Central memory CD8-positive, alpha-beta T cell (primary cell): ENCODE measurements around the gene COL1A2.
A peak's percentile ranks its signal among the peaks of the same experiment; 100 is the strongest.

Experiments used
- ATAC-seq: fragments of 150-1000 bp; cut with Tn5 transposase; replicated peaks from 2 replicates; pipeline ENCODE4 v1.10.0; 2022; ENCODE audit warnings: mild to moderate bottlenecking, moderate FRiP score, moderate number of reproducible peaks; ENCODE audit not compliant: poor library complexity, severe bottlenecking; ENCODE audit errors: extremely low read depth
- DNase-seq, 2 donors: peaks; one replicate each; pipeline ENCODE4 v3.0.0; 2021; ENCODE audit warnings: low spot score in 2 of 2
- H3K27ac Mint-ChIP-seq: one replicate; pipeline ENCODE4 v1.8.0; 2022; ENCODE audit warnings: low read depth, mild to moderate bottlenecking, moderate library complexity, mixed read lengths
- H3K27me3 Mint-ChIP-seq: one replicate; pipeline ENCODE4 v1.8.0; 2022; ENCODE audit warnings: mixed read lengths
- H3K36me3 Mint-ChIP-seq: one replicate; pipeline ENCODE4 v1.8.0; 2022; ENCODE audit warnings: mild to moderate bottlenecking, moderate library complexity, mixed read lengths; ENCODE audit not compliant: insufficient read depth
- H3K4me1 Mint-ChIP-seq: one replicate; pipeline ENCODE4 v1.8.0; 2022; ENCODE audit warnings: mixed read lengths
- H3K4me3 Mint-ChIP-seq: one replicate; pipeline ENCODE4 v1.8.0; 2022; ENCODE audit warnings: mild to moderate bottlenecking, moderate library complexity, mixed read lengths
- H3K9me3 Mint-ChIP-seq: one replicate; pipeline ENCODE4 v1.8.0; 2022; ENCODE audit warnings: mixed read lengths

The COL1A2 gene

DNA sequence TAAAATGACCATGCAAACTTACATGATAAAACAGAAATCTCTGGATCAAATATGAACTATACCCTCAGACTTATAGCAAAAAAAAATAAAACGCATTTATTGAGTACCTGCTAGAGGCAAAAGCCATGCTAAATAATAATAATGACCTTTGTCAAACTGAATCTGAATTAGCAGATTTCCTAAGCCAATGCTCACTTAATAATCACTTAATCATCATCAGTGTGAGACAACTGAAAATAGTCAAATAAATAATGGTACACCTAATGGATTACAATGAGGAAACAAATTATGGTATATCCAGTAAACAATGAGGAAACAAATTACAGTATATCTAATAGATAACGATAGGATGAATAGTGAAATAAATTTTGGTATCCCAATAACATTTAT lies 37.6 kb downstream of the COL1A2 start:
- H3K27ac Mint-ChIP-seq = no peak overlapping the region
- no peaks in the 10 kb centered on the region for H3K36me3 Mint-ChIP-seq
- ATAC-seq (no peak), DNase-seq (no peak)
- H3K27me3 Mint-ChIP-seq = peaks cover 22% of the 10 kb centered on the region
- peaks cover 7% of the 10 kb centered on the region for H3K4me1 Mint-ChIP-seq
- H3K9me3 Mint-ChIP-seq = no peaks in the 10 kb centered on the region
- no peak overlapping the region for H3K4me3 Mint-ChIP-seq

DNA sequence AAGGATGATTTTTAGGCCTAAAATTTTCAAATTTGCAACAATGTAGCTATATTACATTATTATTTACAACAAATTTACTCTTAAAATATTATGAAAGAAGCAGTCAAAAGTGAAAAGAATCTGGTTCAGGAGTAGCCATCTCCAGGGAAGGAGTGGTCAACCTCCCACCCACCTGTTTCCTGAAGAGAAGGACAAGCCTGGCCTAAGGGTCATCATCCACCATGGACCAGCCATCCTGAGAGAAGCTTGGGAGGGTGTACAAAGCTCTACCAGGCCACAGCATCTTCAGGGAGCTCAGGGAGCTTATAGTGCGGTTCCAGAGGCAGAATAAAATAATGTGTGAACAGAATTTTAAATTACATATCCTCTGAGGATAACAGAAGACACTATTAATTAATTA lies 38.1 kb downstream of the COL1A2 start:
- peaks cover 7% of the 10 kb centered on the region for H3K4me1 Mint-ChIP-seq

DNA sequence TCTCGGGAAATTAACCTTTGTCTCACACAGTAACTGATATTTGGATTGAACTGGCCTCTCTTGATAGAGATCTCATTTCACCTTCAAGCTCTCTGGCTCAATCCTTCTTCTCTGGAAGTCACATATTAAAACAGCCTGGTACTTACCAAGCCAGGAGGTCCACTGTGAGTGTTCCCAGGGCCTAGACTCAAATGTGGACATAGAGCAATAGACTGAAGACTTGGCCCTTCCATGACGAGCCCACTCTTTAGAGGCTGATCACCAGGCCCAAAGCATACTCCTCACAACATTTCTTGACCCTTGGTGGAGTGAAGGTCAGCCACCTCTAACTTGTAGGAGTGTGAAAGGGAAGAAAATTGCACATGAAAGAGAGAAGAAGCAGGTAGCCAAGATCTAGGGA lies 38.5 kb downstream of the COL1A2 start:
- Mint-ChIP-seq H3K36me3 (no peaks in the 10 kb centered on the region), H3K4me1 (peaks cover 7% of the 10 kb centered on the region), H3K27ac (no peak overlapping the region), H3K27me3 (peaks cover 30% of the 10 kb centered on the region), H3K4me3 (no peak overlapping the region), H3K9me3 (no peaks in the 10 kb centered on the region)
- no peak for ATAC-seq
- DNase-seq = no peak

More for the DNA sequence above, 38.1 kb downstream of the COL1A2 start:
- H3K27me3 Mint-ChIP-seq = peaks cover 26% of the 10 kb centered on the region
- ATAC-seq (no peak), DNase-seq (no peak)
- no peaks in the 10 kb centered on the region for H3K36me3 Mint-ChIP-seq
- no peaks in the 10 kb centered on the region for H3K9me3 Mint-ChIP-seq
- no peak overlapping the region for H3K4me3 Mint-ChIP-seq
- no peak overlapping the region for H3K27ac Mint-ChIP-seq

DNA sequence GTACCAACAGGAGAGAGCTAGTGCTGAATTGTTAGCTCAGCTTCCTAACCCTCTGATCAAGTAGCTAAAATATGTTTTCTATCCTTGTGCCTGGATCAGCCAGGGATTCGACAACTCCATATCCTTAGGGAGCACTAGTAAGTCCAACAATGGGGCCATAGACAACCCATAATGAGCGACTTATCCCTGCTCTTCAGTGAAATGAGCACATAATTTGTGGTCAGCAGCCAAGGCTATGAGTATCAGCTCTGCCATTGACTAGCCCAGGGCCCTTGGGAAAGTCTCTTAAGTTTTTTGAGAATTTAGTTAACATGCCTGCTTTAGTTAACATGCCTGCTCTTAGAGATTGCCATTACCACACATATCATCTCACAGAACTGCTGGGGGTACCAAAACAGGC lies 39.3 kb downstream of the COL1A2 start:
- ATAC-seq = no peak
- Mint-ChIP-seq H3K27me3 (peaks cover 36% of the 10 kb centered on the region), H3K36me3 (no peaks in the 10 kb centered on the region), H3K9me3 (no peaks in the 10 kb centered on the region), H3K4me1 (peaks cover 7% of the 10 kb centered on the region), H3K4me3 (no peak overlapping the region), H3K27ac (no peak overlapping the region)
- no peak for DNase-seq

DNA sequence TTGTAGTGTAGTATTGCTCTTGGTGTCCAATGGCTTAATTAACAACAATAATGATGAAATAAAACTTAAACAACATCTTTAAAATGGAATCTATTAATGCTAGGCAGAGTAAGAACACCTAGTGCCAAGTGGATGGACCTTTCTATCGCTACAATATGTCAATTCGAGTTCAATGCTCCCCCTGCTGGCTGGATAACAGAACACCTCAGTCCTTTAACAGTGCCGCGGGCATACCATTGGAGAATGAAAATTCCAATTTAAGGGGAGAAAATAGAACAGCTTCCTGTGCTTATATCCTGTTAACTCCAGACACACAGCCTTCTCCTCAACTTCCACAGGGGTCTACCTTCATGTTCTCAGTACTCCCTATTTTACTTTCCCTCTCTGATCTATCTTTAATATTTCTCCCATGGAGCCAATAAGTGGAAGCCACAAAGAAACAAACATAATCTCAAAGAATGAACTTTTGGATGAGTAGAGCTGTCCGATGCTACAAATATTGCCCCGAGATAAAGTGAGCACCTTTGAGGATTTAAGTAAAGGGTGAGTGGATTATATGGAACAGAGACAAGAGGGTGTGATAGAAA lies 41.4 kb downstream of the COL1A2 start:
- no peak overlapping the region for H3K4me3 Mint-ChIP-seq
- DNase-seq (peak in 1 of 2 donors; percentile 20), ATAC-seq (peak; percentile 71)
- no peaks in the 10 kb centered on the region for H3K9me3 Mint-ChIP-seq
- H3K27ac Mint-ChIP-seq = no peak overlapping the region
- peaks cover 7% of the 10 kb centered on the region for H3K4me1 Mint-ChIP-seq
- peaks cover 36% of the 10 kb centered on the region for H3K27me3 Mint-ChIP-seq
- H3K36me3 Mint-ChIP-seq = no peaks in the 10 kb centered on the region

DNA sequence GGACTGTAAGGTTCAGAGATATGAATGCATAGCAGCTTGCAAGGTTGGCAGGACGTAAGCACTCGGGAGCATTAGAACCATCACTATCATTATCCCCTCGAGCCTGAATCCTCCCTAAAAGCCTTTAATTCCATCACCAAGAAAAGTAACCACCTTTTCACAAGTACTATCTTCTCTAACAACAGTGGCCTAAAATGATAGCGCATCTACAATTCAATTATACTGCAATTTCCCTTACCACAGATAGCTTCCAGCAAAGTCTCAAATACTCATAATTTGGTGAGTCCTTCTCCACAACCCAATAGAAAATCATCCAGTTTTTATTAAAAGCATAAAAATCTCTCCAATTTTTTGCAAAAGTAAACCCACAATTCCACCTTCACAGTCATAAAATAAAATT lies 42.0 kb downstream of the COL1A2 start:
- H3K27ac Mint-ChIP-seq = no peak overlapping the region
- ATAC-seq = no peak
- DNase-seq = no peak
- peaks cover 36% of the 10 kb centered on the region for H3K27me3 Mint-ChIP-seq
- H3K36me3 Mint-ChIP-seq = no peaks in the 10 kb centered on the region
- H3K9me3 Mint-ChIP-seq = no peaks in the 10 kb centered on the region
- H3K4me1 Mint-ChIP-seq = peaks cover 7% of the 10 kb centered on the region
- no peak overlapping the region for H3K4me3 Mint-ChIP-seq

DNA sequence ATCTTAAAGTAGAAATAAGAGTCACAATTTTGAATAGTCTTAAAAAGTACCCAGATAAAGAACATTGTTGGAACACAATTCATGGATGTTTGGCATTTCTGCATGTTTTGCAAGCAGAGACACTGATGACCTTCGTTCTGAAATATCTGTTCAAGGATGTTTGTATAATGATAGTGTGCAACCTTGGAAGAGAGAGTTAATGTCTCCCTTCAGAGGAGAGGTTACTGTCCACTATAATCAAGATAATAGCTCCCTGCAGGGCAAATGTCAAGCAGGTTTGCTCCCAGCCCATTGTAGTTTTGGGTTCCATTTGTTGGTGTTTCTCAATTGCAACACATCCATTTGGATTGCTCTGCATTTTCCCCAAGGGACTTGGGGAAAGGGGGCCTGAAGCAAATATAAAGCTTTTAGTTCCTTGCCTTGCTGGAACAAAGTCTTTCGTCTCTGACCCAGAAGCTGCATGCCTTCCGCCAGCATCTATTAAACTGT lies 45.2 kb downstream of the COL1A2 start:
- H3K9me3 Mint-ChIP-seq = no peaks in the 10 kb centered on the region
- no peak overlapping the region for H3K27ac Mint-ChIP-seq
- H3K27me3 Mint-ChIP-seq = peaks cover 52% of the 10 kb centered on the region
- ATAC-seq (no peak), DNase-seq (no peak)
- H3K4me1 Mint-ChIP-seq = peaks cover 7% of the 10 kb centered on the region
- no peak overlapping the region for H3K4me3 Mint-ChIP-seq
- H3K36me3 Mint-ChIP-seq = no peaks in the 10 kb centered on the region

DNA sequence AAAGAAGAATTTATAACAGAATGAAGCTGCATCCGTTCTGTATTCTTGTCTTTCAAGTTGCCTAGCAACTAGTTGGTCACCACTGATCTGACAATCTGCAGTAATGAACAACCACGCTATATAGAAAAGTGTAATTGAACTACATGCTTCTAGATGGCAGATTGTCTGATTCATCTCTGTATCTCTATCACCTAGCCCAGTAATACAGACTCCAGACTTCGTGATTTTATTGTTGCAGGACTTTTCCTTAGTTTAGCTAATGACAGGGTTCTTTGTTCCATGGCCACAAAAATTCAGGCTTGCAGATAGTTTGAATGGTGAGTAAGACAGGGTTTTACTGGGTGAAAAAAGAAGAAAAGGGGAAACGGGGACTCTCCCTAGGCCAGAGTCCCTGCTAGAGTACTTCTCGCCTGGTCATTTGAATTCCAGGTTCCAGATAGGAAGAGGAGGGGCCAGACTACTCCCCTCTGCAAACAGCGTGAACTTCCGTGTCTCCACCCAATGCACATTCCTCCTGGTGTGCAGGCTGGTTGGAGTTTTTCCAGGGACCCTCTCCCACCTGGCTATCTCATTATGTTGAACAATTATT lies 45.9 kb downstream of the COL1A2 start:
- Mint-ChIP-seq H3K4me1 (peaks cover 7% of the 10 kb centered on the region), H3K9me3 (no peaks in the 10 kb centered on the region), H3K27me3 (peaks cover 52% of the 10 kb centered on the region), H3K4me3 (no peak overlapping the region), H3K36me3 (no peaks in the 10 kb centered on the region), H3K27ac (no peak overlapping the region)
- DNase-seq (no peak), ATAC-seq (no peak)

DNA sequence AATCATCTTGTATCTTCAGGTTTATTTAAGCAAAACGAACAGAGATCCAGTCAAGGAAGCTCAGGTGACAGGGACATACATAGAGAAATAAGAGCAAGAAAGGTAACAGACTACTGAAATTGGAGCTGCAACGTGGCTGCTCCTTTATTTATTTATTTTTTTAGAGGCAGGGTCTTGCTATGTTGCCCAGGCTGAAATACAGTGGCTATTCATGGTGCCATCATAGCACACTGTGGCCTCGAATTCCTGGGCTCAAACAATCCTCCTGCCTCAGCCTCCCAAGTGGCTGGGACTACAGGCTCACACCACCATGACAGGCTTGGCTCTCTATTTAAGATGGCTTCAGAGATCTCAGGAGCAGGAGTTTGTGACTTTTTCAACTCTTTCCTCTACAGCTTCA lies 46.4 kb downstream of the COL1A2 start:
- Mint-ChIP-seq H3K36me3 (no peaks in the 10 kb centered on the region), H3K27me3 (peaks cover 52% of the 10 kb centered on the region), H3K27ac (no peak overlapping the region), H3K4me3 (no peak overlapping the region), H3K4me1 (peaks cover 5% of the 10 kb centered on the region), H3K9me3 (no peaks in the 10 kb centered on the region)
- no peak for ATAC-seq
- DNase-seq = no peak

DNA sequence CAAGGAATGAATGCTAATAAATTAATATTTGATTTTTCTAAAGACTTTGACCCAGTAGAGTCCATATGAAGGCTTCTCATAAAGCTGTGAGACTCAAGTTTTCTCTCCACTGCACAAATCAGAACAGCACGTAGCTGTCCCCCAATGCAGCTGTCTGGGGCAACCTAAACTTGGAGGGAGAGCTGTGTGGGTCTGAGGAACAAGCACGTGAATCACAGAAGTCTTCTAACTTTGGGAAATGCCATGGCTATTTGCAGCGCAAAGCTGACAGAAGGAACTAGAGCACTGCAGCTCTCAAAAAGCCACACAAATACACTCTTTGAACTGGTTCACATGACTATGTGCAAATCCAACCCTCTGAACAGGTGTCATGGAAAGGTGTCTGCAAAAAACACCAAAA lies 47.9 kb downstream of the COL1A2 start:
- ATAC-seq (no peak), DNase-seq (no peak)
- H3K4me3 Mint-ChIP-seq = no peak overlapping the region
- H3K27ac Mint-ChIP-seq = no peak overlapping the region
- H3K4me1 Mint-ChIP-seq = no peaks in the 10 kb centered on the region
- peaks cover 43% of the 10 kb centered on the region for H3K27me3 Mint-ChIP-seq
- no peaks in the 10 kb centered on the region for H3K36me3 Mint-ChIP-seq
- H3K9me3 Mint-ChIP-seq = no peaks in the 10 kb centered on the region

DNA sequence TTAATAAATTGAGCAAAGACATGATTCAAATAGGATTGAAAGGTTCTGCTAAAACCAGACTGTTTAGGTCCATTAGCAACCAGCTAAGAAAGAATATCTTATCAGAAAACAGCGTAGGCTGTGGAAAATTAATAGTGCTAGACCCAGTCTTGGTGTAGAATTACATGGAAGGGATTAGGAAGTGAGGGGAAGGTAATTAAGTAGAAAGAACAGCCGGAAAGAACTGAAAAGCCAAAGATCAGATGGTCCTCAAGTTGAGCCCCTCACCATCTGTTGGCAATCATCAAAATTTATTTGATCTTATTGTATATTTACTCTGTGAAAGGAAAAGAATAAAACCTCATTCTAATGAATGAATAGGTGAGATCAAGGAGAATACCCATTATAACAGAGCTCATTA lies 50.1 kb downstream of the COL1A2 start:
- DNase-seq = no peak
- ATAC-seq = no peak
- H3K36me3 Mint-ChIP-seq = no peaks in the 10 kb centered on the region
- H3K4me3 Mint-ChIP-seq = no peak overlapping the region
- H3K27ac Mint-ChIP-seq = no peak overlapping the region
- no peaks in the 10 kb centered on the region for H3K9me3 Mint-ChIP-seq
- no peaks in the 10 kb centered on the region for H3K4me1 Mint-ChIP-seq
- H3K27me3 Mint-ChIP-seq = peaks cover 31% of the 10 kb centered on the region

DNA sequence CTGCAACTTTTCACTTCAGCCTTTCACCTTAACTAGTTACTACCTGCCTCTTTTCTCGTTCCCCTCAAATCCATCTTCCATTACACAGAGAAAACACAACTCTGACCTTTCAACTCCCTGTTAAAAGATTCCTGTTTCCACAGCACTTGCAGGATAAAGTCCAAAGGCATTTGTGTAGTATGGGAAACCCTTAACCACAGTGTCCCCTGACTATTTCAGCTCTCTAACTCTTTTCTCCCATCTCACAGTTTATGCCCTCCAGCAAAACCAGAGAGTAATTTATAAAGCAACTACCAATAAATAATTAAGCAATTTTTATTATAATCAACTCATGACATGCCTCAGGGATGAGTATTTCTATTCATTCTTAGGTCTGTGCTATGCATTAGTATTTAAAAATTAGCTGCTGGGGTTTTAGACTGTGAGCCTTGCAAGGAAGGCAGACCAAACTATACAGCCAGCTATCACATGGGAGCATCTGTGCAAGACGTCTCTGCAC lies 51.0 kb downstream of the COL1A2 start:
- H3K4me3 Mint-ChIP-seq = no peak overlapping the region
- no peak for DNase-seq
- no peaks in the 10 kb centered on the region for H3K9me3 Mint-ChIP-seq
- no peak overlapping the region for H3K27ac Mint-ChIP-seq
- H3K4me1 Mint-ChIP-seq = no peaks in the 10 kb centered on the region
- peaks cover 31% of the 10 kb centered on the region for H3K27me3 Mint-ChIP-seq
- no peak for ATAC-seq
- no peaks in the 10 kb centered on the region for H3K36me3 Mint-ChIP-seq

DNA sequence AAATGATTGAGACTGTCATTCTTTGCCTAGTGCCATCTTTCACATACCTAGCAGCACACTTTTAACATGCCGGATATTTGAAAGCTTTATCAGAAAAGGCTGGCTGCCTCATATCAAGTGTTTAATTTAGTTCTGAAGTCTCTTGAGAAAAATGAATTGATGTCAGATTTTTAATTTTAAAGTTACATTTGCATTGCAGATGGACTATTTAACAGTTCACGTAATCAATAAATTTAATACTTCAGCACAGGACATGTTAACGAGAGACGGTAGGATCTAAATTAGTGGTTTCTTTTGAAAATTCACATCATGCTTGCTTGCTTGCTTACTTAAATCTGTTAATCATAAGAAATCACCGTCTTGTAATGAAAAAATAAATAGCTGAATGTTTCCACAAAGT lies 51.6 kb downstream of the COL1A2 start:
- DNase-seq (no peak), ATAC-seq (no peak)
- Mint-ChIP-seq H3K4me3 (no peak overlapping the region), H3K27ac (no peak overlapping the region), H3K36me3 (no peaks in the 10 kb centered on the region), H3K27me3 (peaks cover 31% of the 10 kb centered on the region), H3K4me1 (no peaks in the 10 kb centered on the region), H3K9me3 (no peaks in the 10 kb centered on the region)
